Natural killer cell (primary cell): ENCODE measurements around the gene SARDH. TPM values are rescaled to one million over a fixed set of nuclear protein-coding genes. Genes with fewer than 3 reads are reported as not detected.

Experiments used
- ATAC-seq, 3 donors: fragments of 150-1000 bp in 2 of 3; fragments of 200-7000 bp in 1 of 3; cut with Tn5 transposase; 1 replicate in 1 of 3; 2 replicates in 2 of 3; pipeline ENCODE4 v1.10.0; 2021; ENCODE audit warnings: mild to moderate bottlenecking in 2 of 3, moderate library complexity in 2 of 3
- DNase-seq, 2 donors: peaks; one replicate each; pipeline versions ENCODE4 v3.0.0 to v3.0.0-alpha.2; 2013 to 2021; ENCODE audit warnings: mixed read lengths in 1 of 2
- H3K27ac ChIP-seq: one replicate; pipeline ENCODE4 v1.5.1; 2013; ENCODE audit warnings: mild to moderate bottlenecking, low read length
- H3K27me3 ChIP-seq: one replicate; pipeline ENCODE4 v1.6.1; 2013; ENCODE audit warnings: low read length; ENCODE audit not compliant: control insufficient read depth, insufficient read depth
- H3K36me3 ChIP-seq: one replicate; pipeline ENCODE4 v1.6.1; 2013; ENCODE audit warnings: low read length; ENCODE audit not compliant: control insufficient read depth, insufficient read depth
- H3K4me1 ChIP-seq: one replicate; pipeline ENCODE4 v1.6.1; 2013; ENCODE audit warnings: low read length; ENCODE audit not compliant: control insufficient read depth, insufficient read depth
- H3K4me3 ChIP-seq: one replicate; pipeline ENCODE4 v1.5.1; 2013; ENCODE audit warnings: low read length
- H3K9me3 ChIP-seq: one replicate; pipeline ENCODE4 v1.6.1; 2013; ENCODE audit warnings: low read length; ENCODE audit not compliant: control insufficient read depth, insufficient read depth
- H3K27ac Mint-ChIP-seq, 2 donors: one replicate each; pipeline ENCODE4 v1.8.0; 2022; ENCODE audit warnings: mild to moderate bottlenecking in 2 of 2, mixed read lengths in 2 of 2, moderate library complexity in 1 of 2
- H3K27me3 Mint-ChIP-seq, 2 donors: one replicate each; pipeline ENCODE4 v1.8.0; 2022; ENCODE audit warnings: low read depth in 2 of 2, mixed read lengths in 2 of 2
- H3K36me3 Mint-ChIP-seq: one replicate; pipeline ENCODE4 v1.8.0; 2022; ENCODE audit warnings: mixed read lengths
- H3K4me1 Mint-ChIP-seq, 2 donors: one replicate each; pipeline ENCODE4 v1.8.0; 2022; ENCODE audit warnings: mixed read lengths in 2 of 2
- H3K4me3 Mint-ChIP-seq: one replicate; pipeline ENCODE4 v1.8.0; 2022; ENCODE audit warnings: mild to moderate bottlenecking, moderate library complexity, mixed read lengths
- H3K9me3 Mint-ChIP-seq, 2 donors: one replicate each; pipeline ENCODE4 v1.8.0; 2022; ENCODE audit warnings: mixed read lengths in 2 of 2
- CTCF ChIP-seq: fragments of 200-600 bp; IDR thresholded peaks from one replicate; pipeline ENCODE4 v1.8.0; 2022; ENCODE audit warnings: antibody characterized with exemption
- WGBS: methylation state at CpG from one replicate; pipeline ENCODE4 v1.1.7; 2013; ENCODE audit warnings: missing lambda C conversion rate; ENCODE audit not compliant: insufficient coverage; 5-methylcytosine and 5-hydroxymethylcytosine counted together
- intact Hi-C: fragments of 100-400 bp; cut with micrococcal nuclease; formaldehyde crosslinking; loops from one replicate; pipeline ENCODE4 v1.14.2; 2022
- total RNA-seq, 4 donors: library from RNA; stranded (reverse); fragments of 120-200 nt in 1 of 4; gene quantifications; one replicate each; pipeline versions ENCODE4 v1.2.3 to v1.2.4, GENCODE V29; 2013 to 2022

Gene SARDH
- total RNA-seq, 3 donors from 2014 or later (not counting 1 experiment from before 2014, with no cell fraction given): 2.2 to 6.8 (median 4.1) TPM

- Histone ChIP-seq H3K9me3 (no peaks in the 10 kb centered on the region), H3K36me3 (no peaks in the 10 kb centered on the region), H3K27me3 (no peaks in the 10 kb centered on the region), H3K4me3 (no peak overlapping the region), H3K4me1 (peaks cover 25% of the 10 kb centered on the region), H3K27ac (no peak overlapping the region)
- H3K27me3 Mint-ChIP-seq: no peaks in the 10 kb centered on the region
- no peak overlapping the region for H3K4me3 Mint-ChIP-seq
- ATAC-seq (no peak), DNase-seq (no peak)
- intact Hi-C loops: no loop called here
- H3K4me1 Mint-ChIP-seq: peaks cover 0 to 5% of the 10 kb centered on the region in 2 donors
- H3K27ac Mint-ChIP-seq: no peak overlapping the region
- WGBS: 71% methylated on average over 10 of the region's 12 CpGs
- H3K36me3 Mint-ChIP-seq: no peaks in the 10 kb centered on the region
- no peak for TF ChIP-seq CTCF
- H3K9me3 Mint-ChIP-seq: no peaks in the 10 kb centered on the region
Observed at GRCh38 chr9:133706307-133707050, 31.7 kb downstream of the SARDH start.

GRCh38 chr9:133705576-133705975 is 32.6 kb downstream of the SARDH start:
- intact Hi-C loops: no loop called here
- Histone ChIP-seq H3K27ac (no peak overlapping the region), H3K27me3 (no peaks in the 10 kb centered on the region), H3K36me3 (no peaks in the 10 kb centered on the region), H3K4me1 (peaks cover 34% of the 10 kb centered on the region), H3K4me3 (no peak overlapping the region), H3K9me3 (no peaks in the 10 kb centered on the region)
- ATAC-seq (no peak), DNase-seq (no peak)
- Mint-ChIP-seq H3K4me3 (no peak overlapping the region), H3K27ac (no peak overlapping the region), H3K9me3 (no peaks in the 10 kb centered on the region), H3K27me3 (no peaks in the 10 kb centered on the region), H3K4me1 (peaks cover 0 to 5% of the 10 kb centered on the region in 2 donors), H3K36me3 (no peaks in the 10 kb centered on the region)
- WGBS: 93% methylated on average over 10 of the region's 10 CpGs
- TF ChIP-seq CTCF: no peak

GRCh38 chr9:133704711-133705181 is 33.4 kb downstream of the SARDH start:
- WGBS: 95% methylated on average over 23 of the region's 23 CpGs
- H3K4me1 Mint-ChIP-seq: peaks cover 0 to 5% of the 10 kb centered on the region in 2 donors
- H3K4me3 Mint-ChIP-seq: no peak overlapping the region
- intact Hi-C loops: no loop called here
- H3K27me3 Mint-ChIP-seq: no peaks in the 10 kb centered on the region
- Histone ChIP-seq H3K4me3 (no peak overlapping the region), H3K36me3 (no peaks in the 10 kb centered on the region), H3K9me3 (no peaks in the 10 kb centered on the region), H3K27me3 (no peaks in the 10 kb centered on the region), H3K27ac (no peak overlapping the region), H3K4me1 (peaks cover 33% of the 10 kb centered on the region)
- H3K27ac Mint-ChIP-seq: no peak overlapping the region
- TF ChIP-seq CTCF: no peak
- H3K36me3 Mint-ChIP-seq: no peaks in the 10 kb centered on the region
- no peak for DNase-seq
- no peak for ATAC-seq
- H3K9me3 Mint-ChIP-seq: no peaks in the 10 kb centered on the region
